Measurements from ENCODE around the gene ESPNL.

Gene ESPNL

DNA sequence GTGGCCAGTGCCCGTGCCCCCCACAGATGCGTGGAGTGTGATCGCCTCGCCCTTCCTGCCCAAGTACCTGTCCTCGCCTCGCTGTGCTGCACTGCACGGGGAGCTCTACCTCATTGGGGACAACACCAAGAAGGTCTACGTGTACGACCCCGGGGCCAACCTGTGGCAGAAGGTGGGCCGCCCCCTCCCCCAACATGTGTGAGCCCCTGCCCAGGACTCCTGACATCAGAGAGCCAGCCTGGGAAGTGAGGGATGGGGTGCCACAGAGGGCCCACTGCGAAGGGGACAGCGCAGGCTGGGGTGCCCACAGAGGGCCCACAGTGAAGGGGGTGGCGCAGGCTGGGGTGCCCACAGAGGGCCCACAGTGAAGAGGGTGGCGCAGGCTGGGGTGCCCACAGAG lies 48.8 kb downstream of the ESPNL start:
- H3K4me3 ChIP-seq (ENCODE audit: low read depth, low read length), result no peak overlapping the region
- no peak overlapping the region for H3K9ac ChIP-seq (ENCODE audit: low read depth, low read length)
- no peaks in the 10 kb centered on the region for H3K9me3 ChIP-seq (ENCODE audit: control insufficient read depth, insufficient read depth, low read length)
- H3K27me3 ChIP-seq (ENCODE audit: control insufficient read depth, insufficient read depth, low read length), result no peaks in the 10 kb centered on the region
- H3K4me1 ChIP-seq (ENCODE audit: control insufficient read depth, insufficient read depth, low read length), result peaks cover 2% of the 10 kb centered on the region
- no peaks in the 10 kb centered on the region for H3K36me3 ChIP-seq (ENCODE audit: control insufficient read depth, insufficient read depth, low read length)

DNA sequence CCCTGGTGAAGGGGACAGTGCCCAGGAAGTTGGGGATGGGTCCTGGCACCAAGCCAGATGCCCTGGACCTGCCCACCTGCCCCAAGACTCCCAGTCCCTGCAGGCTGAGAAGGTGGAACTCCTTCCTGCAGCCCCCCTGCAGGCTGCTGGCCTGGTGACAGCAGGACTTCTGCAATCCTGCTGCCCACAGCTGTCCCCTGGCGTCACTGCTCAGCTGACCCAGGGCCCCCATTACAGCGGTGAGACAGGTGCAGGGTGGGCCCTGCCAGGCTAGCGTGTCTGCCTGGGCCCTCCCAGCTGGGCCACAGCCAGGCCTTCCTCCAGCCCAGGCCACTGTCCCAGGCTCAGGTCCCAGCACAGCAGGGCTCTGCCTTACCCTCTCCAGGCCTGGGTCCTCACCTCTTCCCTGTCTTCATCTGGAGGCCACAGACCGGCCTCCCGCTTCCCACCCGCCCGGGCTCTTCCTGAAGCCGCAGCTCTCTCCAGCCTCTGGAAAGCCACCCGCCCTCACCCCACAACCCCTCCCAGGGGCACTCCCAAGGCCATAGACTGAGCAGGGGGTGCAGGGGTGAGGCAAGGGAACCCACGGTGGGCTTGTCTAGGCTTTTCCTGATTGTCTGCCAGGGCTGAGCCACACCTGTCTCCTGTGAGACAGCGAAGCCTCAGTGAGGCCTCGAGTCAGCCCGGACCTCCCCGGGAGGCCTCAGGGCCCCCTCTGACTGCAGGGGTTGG lies 49.9 kb downstream of the ESPNL start:
- no peak overlapping the region for H3K4me3 ChIP-seq (ENCODE audit: low read depth, low read length)
- no peaks in the 10 kb centered on the region for H3K27me3 ChIP-seq (ENCODE audit: control insufficient read depth, insufficient read depth, low read length)

DNA sequence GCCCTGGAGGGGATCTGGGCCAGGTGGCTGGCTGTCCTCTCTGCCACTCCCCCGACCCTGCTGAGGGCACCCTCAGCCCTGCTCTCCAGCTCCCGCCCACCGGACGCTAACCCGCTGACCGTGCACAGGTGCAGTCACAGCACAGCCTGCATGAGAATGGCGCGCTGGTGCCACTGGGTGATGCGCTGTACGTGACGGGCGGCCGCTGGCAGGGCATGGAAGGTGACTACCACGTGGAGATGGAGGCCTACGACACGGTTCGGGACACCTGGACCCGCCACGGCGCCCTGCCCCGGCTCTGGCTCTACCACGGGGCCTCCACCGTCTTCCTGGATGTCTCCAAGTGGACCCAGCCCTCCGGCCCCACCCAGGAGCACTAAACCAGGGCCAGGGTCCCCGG lies 50.5 kb downstream of the ESPNL start:
- Histone ChIP-seq H3K9ac (ENCODE audit: low read depth, low read length) (no peak overlapping the region), H3K36me3 (ENCODE audit: control insufficient read depth, insufficient read depth, low read length) (no peaks in the 10 kb centered on the region), H3K4me1 (ENCODE audit: control insufficient read depth, insufficient read depth, low read length) (peaks cover 2% of the 10 kb centered on the region), H3K9me3 (ENCODE audit: control insufficient read depth, insufficient read depth, low read length) (no peaks in the 10 kb centered on the region), H3K27me3 (ENCODE audit: control insufficient read depth, insufficient read depth, low read length) (no peaks in the 10 kb centered on the region), H3K4me3 (ENCODE audit: low read depth, low read length) (no peak overlapping the region)

More for the DNA sequence above, 49.9 kb downstream of the ESPNL start:
- H3K9ac ChIP-seq (ENCODE audit: low read depth, low read length), result no peak overlapping the region
- H3K4me1 ChIP-seq (ENCODE audit: control insufficient read depth, insufficient read depth, low read length), result peaks cover 2% of the 10 kb centered on the region
- no peaks in the 10 kb centered on the region for H3K36me3 ChIP-seq (ENCODE audit: control insufficient read depth, insufficient read depth, low read length)
- no peaks in the 10 kb centered on the region for H3K9me3 ChIP-seq (ENCODE audit: control insufficient read depth, insufficient read depth, low read length)

DNA sequence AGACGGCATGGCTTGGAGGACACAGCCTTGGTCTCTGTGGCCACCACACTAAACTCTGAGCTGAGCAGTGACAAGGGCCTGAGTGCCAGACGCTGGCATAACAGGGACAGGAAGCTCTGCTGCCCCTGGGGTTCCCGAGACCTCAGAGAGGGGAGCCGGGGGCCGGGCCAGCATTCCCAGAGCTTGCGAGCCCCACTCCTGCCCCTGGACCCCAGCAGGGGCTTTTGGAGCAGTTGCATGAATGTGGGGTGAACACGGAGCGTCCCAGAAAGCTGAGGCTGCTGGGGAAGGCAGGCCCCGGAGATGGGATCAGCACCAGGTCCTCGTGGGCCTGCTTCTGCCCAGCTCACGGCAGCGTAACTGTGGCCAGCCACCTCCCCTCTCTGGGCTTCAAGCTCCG lies 51.1 kb downstream of the ESPNL start:
- no peaks in the 10 kb centered on the region for H3K9me3 ChIP-seq (ENCODE audit: control insufficient read depth, insufficient read depth, low read length)
- no peak overlapping the region for H3K4me3 ChIP-seq (ENCODE audit: low read depth, low read length)
- peaks cover 2% of the 10 kb centered on the region for H3K4me1 ChIP-seq (ENCODE audit: control insufficient read depth, insufficient read depth, low read length)
- H3K36me3 ChIP-seq (ENCODE audit: control insufficient read depth, insufficient read depth, low read length), result no peaks in the 10 kb centered on the region
- H3K27me3 ChIP-seq (ENCODE audit: control insufficient read depth, insufficient read depth, low read length), result no peaks in the 10 kb centered on the region
- no peak overlapping the region for H3K9ac ChIP-seq (ENCODE audit: low read depth, low read length)

- no peak overlapping the region for H3K4me3 ChIP-seq (ENCODE audit: low read depth, low read length)
- no peak overlapping the region for H3K9ac ChIP-seq (ENCODE audit: low read depth, low read length)
- H3K4me1 ChIP-seq (ENCODE audit: control insufficient read depth, insufficient read depth, low read length), result peaks cover 2% of the 10 kb centered on the region
- no peaks in the 10 kb centered on the region for H3K9me3 ChIP-seq (ENCODE audit: control insufficient read depth, insufficient read depth, low read length)
- no peaks in the 10 kb centered on the region for H3K27me3 ChIP-seq (ENCODE audit: control insufficient read depth, insufficient read depth, low read length)
- H3K36me3 ChIP-seq (ENCODE audit: control insufficient read depth, insufficient read depth, low read length), result no peaks in the 10 kb centered on the region
Observed at GRCh38 chr2:238151628-238152235, 51.6 kb downstream of the ESPNL start.

GRCh38 chr2:238152771-238153688 lies 52.9 kb downstream of the ESPNL start:
- Histone ChIP-seq H3K27me3 (ENCODE audit: control insufficient read depth, insufficient read depth, low read length) (peaks cover 5% of the 10 kb centered on the region), H3K4me3 (ENCODE audit: low read depth, low read length) (no peak overlapping the region), H3K9me3 (ENCODE audit: control insufficient read depth, insufficient read depth, low read length) (no peaks in the 10 kb centered on the region), H3K9ac (ENCODE audit: low read depth, low read length) (no peak overlapping the region), H3K36me3 (ENCODE audit: control insufficient read depth, insufficient read depth, low read length) (no peaks in the 10 kb centered on the region), H3K4me1 (ENCODE audit: control insufficient read depth, insufficient read depth, low read length) (peaks cover 2% of the 10 kb centered on the region)

- H3K9ac ChIP-seq (ENCODE audit: low read depth, low read length), result no peak overlapping the region
- H3K36me3 ChIP-seq (ENCODE audit: control insufficient read depth, insufficient read depth, low read length), result no peaks in the 10 kb centered on the region
- H3K27me3 ChIP-seq (ENCODE audit: control insufficient read depth, insufficient read depth, low read length), result peaks cover 10% of the 10 kb centered on the region
- H3K4me1 ChIP-seq (ENCODE audit: control insufficient read depth, insufficient read depth, low read length), result peaks cover 2% of the 10 kb centered on the region
- H3K9me3 ChIP-seq (ENCODE audit: control insufficient read depth, insufficient read depth, low read length), result no peaks in the 10 kb centered on the region
- no peak overlapping the region for H3K4me3 ChIP-seq (ENCODE audit: low read depth, low read length)
Observed at GRCh38 chr2:238154570-238154969, 54.4 kb downstream of the ESPNL start.

- no peaks in the 10 kb centered on the region for H3K9me3 ChIP-seq (ENCODE audit: control insufficient read depth, insufficient read depth, low read length)
- peaks cover 2% of the 10 kb centered on the region for H3K4me1 ChIP-seq (ENCODE audit: control insufficient read depth, insufficient read depth, low read length)
- no peak overlapping the region for H3K4me3 ChIP-seq (ENCODE audit: low read depth, low read length)
- no peak overlapping the region for H3K9ac ChIP-seq (ENCODE audit: low read depth, low read length)
- H3K36me3 ChIP-seq (ENCODE audit: control insufficient read depth, insufficient read depth, low read length), result no peaks in the 10 kb centered on the region
- peaks cover 15% of the 10 kb centered on the region for H3K27me3 ChIP-seq (ENCODE audit: control insufficient read depth, insufficient read depth, low read length)
Observed at GRCh38 chr2:238155051-238155760, 55.1 kb downstream of the ESPNL start.

DNA sequence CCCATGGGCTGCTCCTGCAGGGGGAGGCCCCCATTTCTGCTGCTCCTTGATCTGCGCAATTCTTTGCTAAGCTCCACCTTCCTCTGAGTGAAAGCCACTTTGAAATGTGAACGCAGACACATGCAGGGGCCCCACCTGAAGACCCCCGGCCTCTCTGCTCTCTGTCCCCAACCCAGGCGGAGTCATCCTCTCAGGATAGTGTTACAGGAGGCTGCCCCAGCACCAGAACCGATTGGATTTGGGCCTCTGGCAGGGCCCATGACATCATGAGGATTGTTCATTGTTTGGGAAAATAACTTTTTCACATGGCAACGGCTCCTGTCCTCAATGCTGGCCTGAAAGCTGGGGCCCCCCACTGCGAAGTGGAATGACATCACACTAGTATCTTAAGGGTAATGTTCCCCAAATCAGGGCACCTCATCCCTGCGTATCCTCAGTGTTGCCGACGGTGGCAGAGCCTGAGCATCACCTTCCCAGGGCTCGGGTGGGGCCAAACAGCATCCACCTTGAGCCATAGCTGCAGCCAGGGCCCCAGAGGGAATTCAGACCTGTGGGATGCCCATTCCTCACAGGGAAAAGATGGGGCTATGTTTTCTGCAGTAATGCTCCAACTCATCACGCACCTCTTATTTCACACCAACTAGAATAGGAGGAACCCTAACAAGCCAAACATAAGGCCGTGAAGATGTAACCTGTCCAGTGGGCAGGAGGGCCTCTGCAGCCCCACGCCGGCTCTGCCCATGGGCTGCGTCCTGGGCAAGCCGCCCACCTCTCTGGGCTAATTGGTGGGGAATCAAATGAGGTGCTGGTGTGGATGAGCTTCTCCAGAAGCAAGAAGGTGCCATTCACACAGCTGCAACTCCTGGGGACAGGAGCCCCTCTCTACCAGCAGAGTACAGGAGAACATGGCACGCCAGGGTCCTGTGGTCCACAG lies 55.9 kb downstream of the ESPNL start:
- H3K9ac ChIP-seq (ENCODE audit: low read depth, low read length), result no peak overlapping the region
- H3K4me1 ChIP-seq (ENCODE audit: control insufficient read depth, insufficient read depth, low read length), result peaks cover 2% of the 10 kb centered on the region
- no peak overlapping the region for H3K4me3 ChIP-seq (ENCODE audit: low read depth, low read length)
- H3K9me3 ChIP-seq (ENCODE audit: control insufficient read depth, insufficient read depth, low read length), result no peaks in the 10 kb centered on the region
- H3K36me3 ChIP-seq (ENCODE audit: control insufficient read depth, insufficient read depth, low read length), result no peaks in the 10 kb centered on the region
- peaks cover 19% of the 10 kb centered on the region for H3K27me3 ChIP-seq (ENCODE audit: control insufficient read depth, insufficient read depth, low read length)

GRCh38 chr2:238157506-238158017 lies 57.4 kb downstream of the ESPNL start:
- no peaks in the 10 kb centered on the region for H3K36me3 ChIP-seq (ENCODE audit: control insufficient read depth, insufficient read depth, low read length)

More at GRCh38 chr2:238157506-238158017, 57.4 kb downstream of the ESPNL start:
- H3K4me3 ChIP-seq (ENCODE audit: low read depth, low read length), result peak overlapping the region; percentile 56
- no peaks in the 10 kb centered on the region for H3K4me1 ChIP-seq (ENCODE audit: control insufficient read depth, insufficient read depth, low read length)
- no peaks in the 10 kb centered on the region for H3K9me3 ChIP-seq (ENCODE audit: control insufficient read depth, insufficient read depth, low read length)
- H3K27me3 ChIP-seq (ENCODE audit: control insufficient read depth, insufficient read depth, low read length), result peaks cover 22% of the 10 kb centered on the region
- no peak overlapping the region for H3K9ac ChIP-seq (ENCODE audit: low read depth, low read length)
